ENCODE results near the gene BPIFB6.

BPIFB6 gene

GRCh38 chr20:33022694-33023438 is 8.6 kb upstream of the BPIFB6 start:
- DNase-seq = no peak
- no peak for TF ChIP-seq CTCF (IDR thresholded peaks at IDR 0.05; ENCODE audit: low read depth, low read length)
- Histone ChIP-seq H3K4me3 (ENCODE audit: low read depth, low read length) (no peak overlapping the region), H3K27ac (no peak overlapping the region), H3K27me3 (ENCODE audit: insufficient read depth, low read depth, severe bottlenecking) (no peaks in the 10 kb centered on the region), H3K36me3 (no peaks in the 10 kb centered on the region), H3K9me3 (ENCODE audit: severe bottlenecking) (no peaks in the 10 kb centered on the region)

- Histone ChIP-seq H3K27ac (no peak overlapping the region), H3K9me3 (ENCODE audit: severe bottlenecking) (no peaks in the 10 kb centered on the region), H3K27me3 (ENCODE audit: insufficient read depth, low read depth, severe bottlenecking) (no peaks in the 10 kb centered on the region), H3K36me3 (no peaks in the 10 kb centered on the region), H3K4me3 (ENCODE audit: low read depth, low read length) (no peak overlapping the region)
- no peak for DNase-seq
- TF ChIP-seq CTCF (IDR thresholded peaks at IDR 0.05; ENCODE audit: low read depth, low read length) = no peak
Measured at GRCh38 chr20:33023439-33024242, 7.8 kb upstream of the BPIFB6 start.

- no peaks in the 10 kb centered on the region for H3K36me3 ChIP-seq
- H3K27ac ChIP-seq = no peak overlapping the region
- no peak for DNase-seq
- H3K4me3 ChIP-seq (ENCODE audit: low read depth, low read length) = no peak overlapping the region
- H3K9me3 ChIP-seq (ENCODE audit: severe bottlenecking) = no peaks in the 10 kb centered on the region
- H3K27me3 ChIP-seq (ENCODE audit: insufficient read depth, low read depth, severe bottlenecking) = no peaks in the 10 kb centered on the region
- TF ChIP-seq CTCF (IDR thresholded peaks at IDR 0.05; ENCODE audit: low read depth, low read length) = no peak
Measured at GRCh38 chr20:33024243-33024560, 7.2 kb upstream of the BPIFB6 start.

GRCh38 chr20:33024609-33025317 is 6.7 kb upstream of the BPIFB6 start:
- no peaks in the 10 kb centered on the region for H3K9me3 ChIP-seq (ENCODE audit: severe bottlenecking)
- no peak overlapping the region for H3K27ac ChIP-seq
- no peaks in the 10 kb centered on the region for H3K27me3 ChIP-seq (ENCODE audit: insufficient read depth, low read depth, severe bottlenecking)
- no peak overlapping the region for H3K4me3 ChIP-seq (ENCODE audit: low read depth, low read length)
- no peaks in the 10 kb centered on the region for H3K36me3 ChIP-seq
- TF ChIP-seq CTCF (IDR thresholded peaks at IDR 0.05; ENCODE audit: low read depth, low read length) = no peak
- DNase-seq = no peak

- no peak overlapping the region for H3K27ac ChIP-seq
- no peak overlapping the region for H3K4me3 ChIP-seq (ENCODE audit: low read depth, low read length)
- no peaks in the 10 kb centered on the region for H3K27me3 ChIP-seq (ENCODE audit: insufficient read depth, low read depth, severe bottlenecking)
- no peak for DNase-seq
- H3K9me3 ChIP-seq (ENCODE audit: severe bottlenecking) = no peaks in the 10 kb centered on the region
- H3K36me3 ChIP-seq = no peaks in the 10 kb centered on the region
- TF ChIP-seq CTCF (IDR thresholded peaks at IDR 0.05; ENCODE audit: low read depth, low read length) = no peak
Measured at GRCh38 chr20:33025318-33025876, 6.1 kb upstream of the BPIFB6 start.

Measured in WERI-Rb-1 (cell line).